Measurements from ENCODE around the gene SMPD3.

Gene SMPD3

DNA sequence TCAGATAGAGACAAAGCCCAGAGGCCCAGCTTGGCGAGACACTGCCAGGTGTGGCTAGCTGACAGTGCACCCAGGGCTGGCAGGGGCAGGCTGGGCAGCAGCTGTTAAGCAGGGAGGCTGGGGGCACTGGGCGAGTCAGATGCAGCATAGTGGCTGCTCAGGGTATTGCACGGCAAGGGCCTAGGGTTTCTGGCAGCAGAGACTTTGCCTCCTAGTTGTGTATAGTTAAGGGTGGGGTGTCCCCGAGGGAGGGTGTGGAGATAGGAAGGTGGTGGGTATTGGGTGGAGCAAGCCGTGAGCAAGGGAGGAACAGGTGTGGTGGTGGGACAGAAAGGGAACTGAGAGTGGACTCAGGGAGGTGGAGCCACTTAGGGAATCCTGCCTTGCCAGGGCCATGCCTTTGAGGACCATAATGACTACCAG, 66.0 kb downstream of the SMPD3 start:
- DNase-seq (ENCODE audit: low spot score) = no peak

DNA sequence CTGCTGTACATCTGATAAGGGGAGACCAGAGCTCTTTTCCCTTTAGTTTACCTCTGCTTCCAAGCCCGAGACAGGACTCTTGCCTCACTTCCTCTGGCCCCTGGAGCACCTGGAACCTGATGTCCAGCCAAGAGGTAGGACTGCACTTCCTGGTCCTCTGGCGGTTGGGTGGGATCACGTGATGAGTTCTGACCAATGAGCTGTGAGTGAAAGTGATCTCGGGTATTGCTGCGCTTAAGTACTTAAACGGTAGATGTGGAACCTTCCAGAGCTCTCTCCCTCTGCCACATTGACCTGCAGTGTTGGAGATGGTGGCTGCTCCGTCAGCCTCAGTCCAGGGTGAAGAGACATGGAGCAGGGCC, 67.0 kb downstream of the SMPD3 start:
- no peak for DNase-seq (ENCODE audit: low spot score)

DNA sequence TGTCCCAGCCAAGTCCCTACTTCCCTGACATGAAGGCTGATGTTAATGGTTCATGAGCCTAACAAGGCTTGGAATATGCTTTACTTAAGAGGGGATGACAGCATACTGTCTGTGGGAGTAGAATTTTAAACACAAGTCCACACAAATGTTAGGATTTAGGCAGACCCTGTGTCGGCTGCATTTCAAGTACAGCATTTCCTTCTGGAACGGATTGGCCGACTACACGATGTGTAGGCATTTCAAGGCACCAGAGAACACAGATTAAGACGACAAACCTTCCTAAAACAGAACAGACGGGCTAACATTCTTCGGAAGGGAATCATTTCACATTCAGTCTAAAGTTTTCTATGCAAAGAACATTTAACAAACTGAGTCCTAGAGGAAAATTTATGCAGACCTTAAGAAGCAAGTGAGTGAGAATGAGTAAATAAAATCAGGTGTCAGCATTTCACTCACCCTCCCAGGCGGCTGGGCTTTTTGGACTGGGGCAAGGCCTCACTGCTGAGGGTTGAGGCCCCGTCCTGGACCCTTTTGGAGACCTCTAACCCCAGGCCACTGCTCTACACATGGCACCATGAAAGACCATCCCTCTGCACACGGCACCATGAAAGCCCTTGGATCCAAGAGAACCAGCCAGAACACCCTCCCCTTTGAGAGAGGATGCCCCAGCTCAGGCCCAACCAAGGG, 67.5 kb downstream of the SMPD3 start:
- no peak for DNase-seq (ENCODE audit: low spot score)

- DNase-seq (ENCODE audit: low spot score) = no peak
Observed at GRCh38 chr16:68380348-68380670, 68.0 kb downstream of the SMPD3 start.

DNA sequence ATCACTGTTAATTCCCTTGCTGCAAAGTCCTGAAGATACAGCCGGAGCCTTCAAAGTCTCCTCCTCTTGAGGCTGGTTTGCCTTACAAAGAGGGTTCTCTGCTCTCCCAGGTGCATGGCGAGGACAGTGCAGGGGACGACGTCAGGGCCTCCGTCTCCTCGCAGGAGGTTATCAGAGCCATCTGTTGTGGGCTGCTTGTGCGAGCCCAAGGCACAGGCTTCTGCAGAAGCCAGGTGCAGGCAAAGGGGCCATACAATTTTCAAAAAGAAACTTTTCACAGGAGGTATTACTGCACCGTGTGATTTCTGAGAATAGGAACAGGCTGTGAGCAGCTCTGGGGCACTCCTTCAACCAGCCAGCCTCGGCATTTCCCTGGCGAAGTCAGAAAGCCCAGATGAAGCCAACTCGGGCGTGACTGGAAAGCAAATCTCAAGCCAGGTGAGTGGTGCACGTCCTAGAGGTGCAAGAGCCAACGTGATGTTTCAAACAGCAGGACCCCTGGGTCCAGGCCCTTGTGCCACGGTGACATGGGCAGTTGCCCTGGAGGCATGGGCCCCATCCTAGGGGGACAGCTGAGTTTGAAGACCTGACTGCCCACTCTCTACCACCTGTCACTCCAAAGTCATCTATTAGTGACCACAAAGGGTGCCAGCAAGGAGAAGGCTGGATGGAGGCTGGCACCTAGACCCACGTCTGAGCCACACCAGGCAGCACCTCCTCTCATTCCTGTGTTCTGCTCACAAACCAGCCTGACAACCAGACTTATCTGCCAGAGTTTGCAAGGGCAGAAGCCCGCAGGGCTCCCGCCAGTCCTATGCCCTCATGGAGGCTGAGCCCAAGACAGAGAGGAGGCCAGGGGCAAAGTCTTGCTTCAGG, 68.6 kb downstream of the SMPD3 start:
- DNase-seq (ENCODE audit: low spot score) = no peak

GRCh38 chr16:68378436-68379415, 69.6 kb downstream of the SMPD3 start:
- DNase-seq (ENCODE audit: low spot score) = no peak

- no peak for DNase-seq (ENCODE audit: low spot score)
Observed at GRCh38 chr16:68377667-68378393, 70.5 kb downstream of the SMPD3 start.

DNA sequence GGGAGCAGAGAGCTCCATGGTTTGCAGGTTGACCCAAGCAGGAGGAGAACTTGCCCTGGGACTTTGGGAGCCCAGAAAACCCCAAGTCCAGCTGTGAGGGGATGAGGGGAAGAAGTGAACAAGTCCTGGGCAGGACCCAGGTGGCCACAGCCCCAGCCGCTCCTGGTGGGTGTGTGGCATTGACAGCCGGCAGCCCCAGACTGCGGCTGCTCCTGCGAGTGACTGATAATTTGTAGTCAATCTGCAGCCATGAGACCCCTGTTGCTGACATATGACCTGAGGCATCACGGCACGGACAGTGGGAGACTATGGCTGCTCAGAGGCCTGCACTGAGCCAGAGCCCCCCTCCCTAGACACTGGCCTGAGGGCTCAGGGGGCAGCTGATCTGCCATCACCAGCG, 71.1 kb downstream of the SMPD3 start:
- no peak for DNase-seq (ENCODE audit: low spot score)

GRCh38 chr16:68376590-68376989, 71.7 kb downstream of the SMPD3 start:
- no peak for DNase-seq (ENCODE audit: low spot score)

GRCh38 chr16:68375801-68376536, 72.3 kb downstream of the SMPD3 start:
- no peak for DNase-seq (ENCODE audit: low spot score)

GRCh38 chr16:68374961-68375660, 73.2 kb downstream of the SMPD3 start:
- DNase-seq (ENCODE audit: low spot score) = no peak

DNA sequence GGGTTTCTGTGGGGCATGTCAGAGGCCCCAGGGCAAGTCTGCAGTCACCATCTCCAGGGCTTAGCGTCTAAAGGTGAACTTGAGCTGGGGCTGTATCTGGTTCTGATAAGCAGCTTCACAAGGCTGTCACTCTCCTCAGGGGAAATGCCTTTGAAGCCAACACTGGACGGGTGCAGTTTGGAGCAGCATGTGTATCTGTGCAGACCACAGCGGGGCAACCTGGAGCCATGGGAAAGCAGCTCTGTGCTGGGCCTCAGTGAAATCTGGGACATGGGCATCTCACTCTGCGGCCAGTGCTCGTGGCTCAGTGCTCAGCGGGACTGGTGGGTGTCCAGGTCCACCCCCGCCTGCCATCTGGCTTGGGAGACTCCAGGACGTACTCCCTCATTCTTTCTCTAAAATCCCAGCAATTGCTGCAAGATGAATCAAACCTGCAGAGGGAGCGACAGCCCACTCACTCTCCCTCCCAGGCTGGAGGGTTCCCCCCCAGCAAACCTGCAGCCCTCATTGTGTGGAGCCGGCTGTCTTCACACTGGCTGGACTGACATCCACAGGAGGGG, 74.0 kb downstream of the SMPD3 start:
- no peak for DNase-seq (ENCODE audit: low spot score)

- no peak for DNase-seq (ENCODE audit: low spot score)
Observed at GRCh38 chr16:68373528-68374245, 74.6 kb downstream of the SMPD3 start.

DNA sequence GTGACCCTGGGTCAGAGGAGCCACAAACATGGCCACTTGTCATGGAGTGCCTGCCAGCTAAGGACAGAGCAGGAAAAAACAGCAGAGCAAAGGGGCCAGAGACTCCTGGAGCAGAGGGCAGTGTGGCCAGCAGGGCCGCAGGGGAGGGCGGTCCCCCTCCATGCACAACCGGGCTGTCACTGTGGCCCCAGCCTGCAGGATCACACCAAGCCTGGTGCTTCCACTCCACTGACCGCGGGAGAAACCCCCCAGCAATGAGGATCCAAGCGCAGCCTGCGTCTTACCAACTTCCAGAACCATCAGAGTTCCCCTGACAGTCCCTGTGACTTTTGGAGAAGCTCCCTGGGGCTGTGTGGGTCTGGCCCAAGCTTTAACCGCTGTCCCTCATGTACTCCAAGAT, 75.5 kb downstream of the SMPD3 start:
- no peak for DNase-seq (ENCODE audit: low spot score)

DNA sequence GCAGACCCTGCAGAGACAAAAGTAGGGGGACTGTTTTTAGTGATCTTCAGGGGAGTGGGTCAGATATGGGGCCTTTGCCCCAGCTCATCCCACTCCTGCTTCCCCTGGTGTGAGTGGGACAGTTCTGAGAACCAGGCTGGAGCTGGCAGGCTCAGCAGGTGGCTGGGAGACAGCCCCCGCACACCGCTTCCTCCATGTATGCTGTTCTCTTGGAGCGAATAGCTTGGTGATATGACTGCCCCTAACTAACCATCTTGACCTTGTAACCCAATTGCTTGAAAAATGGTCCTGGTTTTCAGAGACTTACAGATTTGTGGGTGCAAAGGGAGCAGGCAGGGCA, 76.0 kb downstream of the SMPD3 start:
- no peak for DNase-seq (ENCODE audit: low spot score)

DNA sequence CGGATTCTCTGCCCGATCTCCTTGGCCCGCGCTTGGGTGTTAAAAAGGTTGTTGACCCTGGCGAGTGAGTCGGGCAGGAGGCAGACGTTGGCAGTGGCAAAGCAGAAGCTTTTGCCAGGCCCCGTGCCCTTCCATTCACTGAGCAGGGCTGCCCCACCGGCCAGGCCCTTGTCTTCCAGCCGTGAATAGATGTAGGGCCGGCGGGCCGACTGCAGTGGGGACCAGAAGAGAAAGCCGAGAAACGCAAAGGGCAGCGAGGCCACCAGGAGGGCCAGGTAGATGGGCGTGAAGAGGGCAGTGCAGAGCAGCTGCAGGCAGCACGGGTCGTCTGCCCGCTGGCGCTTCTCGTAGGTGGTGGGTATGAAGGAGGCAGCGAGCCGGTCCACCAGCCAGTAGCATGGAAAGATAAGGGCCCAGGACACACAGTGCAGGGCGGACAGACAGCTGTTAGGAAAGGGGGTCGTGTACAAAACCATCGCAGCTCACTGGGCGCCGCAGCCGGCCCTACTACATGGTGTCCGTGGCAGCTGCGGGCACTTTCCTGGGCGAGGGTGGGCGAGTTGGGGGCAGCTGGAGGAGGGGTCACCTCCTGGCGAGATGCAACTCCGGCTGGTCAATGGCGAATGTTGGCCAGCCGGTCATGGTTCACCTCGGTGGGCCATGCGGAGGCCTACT, 76.5 kb downstream of the SMPD3 start:
- DNase-seq (ENCODE audit: low spot score) = no peak

- no peak for DNase-seq (ENCODE audit: low spot score)
Observed at GRCh38 chr16:68371276-68371651, 77.0 kb downstream of the SMPD3 start.

DNA sequence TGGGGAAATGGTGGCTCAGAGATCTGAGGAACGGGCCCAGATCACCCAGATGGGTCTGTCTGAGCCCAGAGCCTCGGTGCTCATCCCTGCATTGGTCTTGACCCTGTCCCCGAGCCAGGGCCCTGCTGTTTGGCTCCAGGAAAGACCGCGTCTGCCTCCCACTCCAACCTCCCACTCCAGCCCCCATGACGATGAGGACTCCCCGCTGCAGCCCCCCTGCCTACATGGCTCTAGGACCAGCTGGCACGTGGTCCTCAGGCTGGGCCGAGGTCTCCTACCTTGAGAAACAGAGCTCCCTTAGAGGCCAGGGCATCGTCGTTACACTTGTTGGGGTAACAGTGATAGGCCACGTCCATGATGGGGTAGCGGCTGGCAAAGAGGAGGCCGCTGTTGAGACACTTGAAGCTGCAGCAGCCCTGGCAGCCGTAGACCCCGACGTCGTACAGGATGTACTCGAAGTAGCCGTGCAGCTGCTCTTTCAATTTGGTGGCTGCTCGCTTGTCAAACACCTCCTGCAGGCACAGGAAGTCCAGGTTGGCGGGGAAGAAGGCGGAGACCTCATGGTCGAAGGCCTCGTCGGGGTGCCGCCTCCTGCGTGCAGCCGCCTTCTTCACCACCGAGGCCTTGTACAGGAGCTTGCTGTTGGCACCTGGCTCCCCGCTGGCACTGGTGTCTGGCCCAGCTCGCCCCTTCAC, 77.6 kb downstream of the SMPD3 start:
- no peak for DNase-seq (ENCODE audit: low spot score)

All from AG20443 (cell line).